ENCODE measurements around the gene OSGIN1. TPM values are rescaled to one million over a fixed set of nuclear protein-coding genes. Genes with fewer than 3 reads are reported as not detected.

Gene OSGIN1
- total RNA-seq, 2 donors from 2014 or later: 4.0 to 5.2 TPM

GRCh38 chr16:84015399-84015798, 62.4 kb downstream of the OSGIN1 start:
- no peak overlapping the region for H3K27ac ChIP-seq
- intact Hi-C loops (cut with DNase I): no loop called here
- no peaks in the 10 kb centered on the region for H3K27me3 ChIP-seq
- no peaks in the 10 kb centered on the region for H3K9me3 ChIP-seq
- TF ChIP-seq, protein P1, sequence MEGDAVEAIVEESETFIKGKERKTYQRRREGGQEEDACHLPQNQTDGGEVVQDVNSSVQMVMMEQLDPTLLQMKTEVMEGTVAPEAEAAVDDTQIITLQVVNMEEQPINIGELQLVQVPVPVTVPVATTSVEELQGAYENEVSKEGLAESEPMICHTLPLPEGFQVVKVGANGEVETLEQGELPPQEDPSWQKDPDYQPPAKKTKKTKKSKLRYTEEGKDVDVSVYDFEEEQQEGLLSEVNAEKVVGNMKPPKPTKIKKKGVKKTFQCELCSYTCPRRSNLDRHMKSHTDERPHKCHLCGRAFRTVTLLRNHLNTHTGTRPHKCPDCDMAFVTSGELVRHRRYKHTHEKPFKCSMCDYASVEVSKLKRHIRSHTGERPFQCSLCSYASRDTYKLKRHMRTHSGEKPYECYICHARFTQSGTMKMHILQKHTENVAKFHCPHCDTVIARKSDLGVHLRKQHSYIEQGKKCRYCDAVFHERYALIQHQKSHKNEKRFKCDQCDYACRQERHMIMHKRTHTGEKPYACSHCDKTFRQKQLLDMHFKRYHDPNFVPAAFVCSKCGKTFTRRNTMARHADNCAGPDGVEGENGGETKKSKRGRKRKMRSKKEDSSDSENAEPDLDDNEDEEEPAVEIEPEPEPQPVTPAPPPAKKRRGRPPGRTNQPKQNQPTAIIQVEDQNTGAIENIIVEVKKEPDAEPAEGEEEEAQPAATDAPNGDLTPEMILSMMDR (IDR thresholded peaks at IDR 0.05): no peak
- no peak for TF ChIP-seq POLR2A (IDR thresholded peaks at IDR 0.05)
- no peak overlapping the region for H3K4me3 ChIP-seq
- 78 to 87% methylated on average over 12 of the region's 12 CpGs for WGBS, 2 donors
- ATAC-seq (no peak), DNase-seq (no peak)
- no peaks in the 10 kb centered on the region for H3K4me1 ChIP-seq
- no peaks in the 10 kb centered on the region for H3K36me3 ChIP-seq (replicated peaks in 1 of 2; ENCODE audit: insufficient read depth in 1 of 2, low read depth in 2 of 2)

Other genes with a start within 250 kb of the OSGIN1 start
- 10 to 100 TPM in 1 of 2 donors, 1 to 10 TPM in 1; 4.9 to 12.5 TPM for gene HSBP1, start 145.3 kb upstream of the OSGIN1 start, total RNA-seq
- gene MLYCD, start 54.1 kb upstream of the OSGIN1 start, total RNA-seq: 10 to 100 TPM; 19.2 to 29.3 TPM
- gene NECAB2, start 15.0 kb downstream of the OSGIN1 start, total RNA-seq: 1 to 10 TPM; 1.0 to 3.6 TPM
- not detected for gene SLC38A8, start 89.6 kb downstream of the OSGIN1 start, total RNA-seq
- gene MBTPS1, start 163.7 kb downstream of the OSGIN1 start, total RNA-seq: 10 to 100 TPM; 58.9 to 75.5 TPM
- gene HSDL1, start 191.9 kb downstream of the OSGIN1 start, total RNA-seq: 1 to 10 TPM; 6.3 to 8.0 TPM
- gene DNAAF1, start 192.1 kb downstream of the OSGIN1 start, total RNA-seq: 1 to 10 TPM in 1 of 2 donors, under 1 TPM in 1; 0.99 to 1.3 TPM
- gene TAF1C, start 233.8 kb downstream of the OSGIN1 start, total RNA-seq: 10 to 100 TPM; 33.5 to 80.8 TPM
- 1 to 10 TPM in 1 of 2 donors, not detected in 1; 4.0 TPM for gene ADAD2, start 237.9 kb downstream of the OSGIN1 start, total RNA-seq

Data from body of pancreas (tissue), 4 donors.